OCI-LY3 (cell line): ENCODE data around the gene CREBZF.

Experiments used
- EZH2phosphoT487 ChIP-seq: fragments of 200-600 bp; shearing (Covaris generic); IDR thresholded peaks from 2 replicates; pipeline ENCODE4 v1.6.1; 2018; ENCODE audit warnings: antibody characterized with exemption, mixed run types, low read depth
- TF ChIP-seq, protein P1 (sequence below): fragments of 200-600, 300-600 bp; sonication (generic); IDR thresholded peaks from 2 replicates; pipeline ENCODE4 v1.5.1; 2014; ENCODE audit warnings: antibody characterized with exemption, low read length, low read depth

DNA sequence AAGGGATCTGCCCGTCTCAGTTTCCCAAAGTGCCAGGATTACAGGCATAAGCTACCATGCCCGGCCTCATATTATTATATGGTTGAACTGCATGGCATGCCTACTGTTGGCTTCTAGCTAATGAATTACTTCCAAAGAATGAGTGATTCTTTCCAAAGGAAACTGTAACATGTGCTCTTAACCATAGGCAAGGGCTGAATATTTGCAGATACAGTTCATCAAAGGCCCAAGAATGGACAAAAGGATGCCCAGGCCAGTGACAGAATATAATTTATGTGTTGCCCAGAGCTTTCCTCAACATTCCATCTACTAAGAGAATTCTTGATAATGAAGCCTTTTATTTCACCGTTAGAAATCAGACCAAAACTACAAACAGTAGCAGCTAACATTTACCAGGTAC, 48.0 kb upstream of the CREBZF start:
- TF ChIP-seq, protein P1, sequence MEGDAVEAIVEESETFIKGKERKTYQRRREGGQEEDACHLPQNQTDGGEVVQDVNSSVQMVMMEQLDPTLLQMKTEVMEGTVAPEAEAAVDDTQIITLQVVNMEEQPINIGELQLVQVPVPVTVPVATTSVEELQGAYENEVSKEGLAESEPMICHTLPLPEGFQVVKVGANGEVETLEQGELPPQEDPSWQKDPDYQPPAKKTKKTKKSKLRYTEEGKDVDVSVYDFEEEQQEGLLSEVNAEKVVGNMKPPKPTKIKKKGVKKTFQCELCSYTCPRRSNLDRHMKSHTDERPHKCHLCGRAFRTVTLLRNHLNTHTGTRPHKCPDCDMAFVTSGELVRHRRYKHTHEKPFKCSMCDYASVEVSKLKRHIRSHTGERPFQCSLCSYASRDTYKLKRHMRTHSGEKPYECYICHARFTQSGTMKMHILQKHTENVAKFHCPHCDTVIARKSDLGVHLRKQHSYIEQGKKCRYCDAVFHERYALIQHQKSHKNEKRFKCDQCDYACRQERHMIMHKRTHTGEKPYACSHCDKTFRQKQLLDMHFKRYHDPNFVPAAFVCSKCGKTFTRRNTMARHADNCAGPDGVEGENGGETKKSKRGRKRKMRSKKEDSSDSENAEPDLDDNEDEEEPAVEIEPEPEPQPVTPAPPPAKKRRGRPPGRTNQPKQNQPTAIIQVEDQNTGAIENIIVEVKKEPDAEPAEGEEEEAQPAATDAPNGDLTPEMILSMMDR = no peak
- TF ChIP-seq EZH2phosphoT487 = no peak
